Breast epithelium (tissue), 3 donors: ENCODE measurements around the gene CNTNAP1.

ENCODE experiments used
- POLR2A ChIP-seq: fragments of 450-650 bp; IDR thresholded peaks from one replicate; pipeline ENCODE4 v1.6.1; 2016; ENCODE audit warnings: antibody characterized with exemption, mild to moderate bottlenecking, moderate library complexity
- TF ChIP-seq, protein P1 (sequence below), 3 donors: fragments of 450-650 bp; IDR thresholded peaks; one replicate each; pipeline ENCODE4 v1.5.1; 2016 to 2017; ENCODE audit warnings: antibody characterized with exemption in 3 of 3, mild to moderate bottlenecking in 3 of 3, moderate library complexity in 3 of 3

DNA sequence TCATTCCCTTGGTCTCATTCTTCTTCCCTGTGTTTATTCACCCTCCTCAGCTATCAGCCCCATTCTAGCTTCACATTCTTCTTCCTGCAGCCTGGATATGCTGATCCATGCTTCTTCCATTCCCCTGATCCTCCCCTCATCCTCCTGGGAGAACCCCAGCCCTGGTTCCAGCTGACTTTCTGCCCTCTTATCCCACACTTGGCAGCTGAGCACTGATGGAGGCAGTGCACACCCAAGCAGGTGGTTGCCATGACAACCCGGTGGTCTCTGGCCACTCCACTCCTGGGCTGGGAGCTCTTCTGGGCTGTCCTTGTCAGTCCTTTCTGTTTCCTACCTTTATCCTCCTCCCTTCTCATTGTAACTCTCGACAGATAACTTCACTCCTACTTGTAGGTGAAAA, 40.0 kb upstream of the CNTNAP1 start:
- TF ChIP-seq, protein P1, sequence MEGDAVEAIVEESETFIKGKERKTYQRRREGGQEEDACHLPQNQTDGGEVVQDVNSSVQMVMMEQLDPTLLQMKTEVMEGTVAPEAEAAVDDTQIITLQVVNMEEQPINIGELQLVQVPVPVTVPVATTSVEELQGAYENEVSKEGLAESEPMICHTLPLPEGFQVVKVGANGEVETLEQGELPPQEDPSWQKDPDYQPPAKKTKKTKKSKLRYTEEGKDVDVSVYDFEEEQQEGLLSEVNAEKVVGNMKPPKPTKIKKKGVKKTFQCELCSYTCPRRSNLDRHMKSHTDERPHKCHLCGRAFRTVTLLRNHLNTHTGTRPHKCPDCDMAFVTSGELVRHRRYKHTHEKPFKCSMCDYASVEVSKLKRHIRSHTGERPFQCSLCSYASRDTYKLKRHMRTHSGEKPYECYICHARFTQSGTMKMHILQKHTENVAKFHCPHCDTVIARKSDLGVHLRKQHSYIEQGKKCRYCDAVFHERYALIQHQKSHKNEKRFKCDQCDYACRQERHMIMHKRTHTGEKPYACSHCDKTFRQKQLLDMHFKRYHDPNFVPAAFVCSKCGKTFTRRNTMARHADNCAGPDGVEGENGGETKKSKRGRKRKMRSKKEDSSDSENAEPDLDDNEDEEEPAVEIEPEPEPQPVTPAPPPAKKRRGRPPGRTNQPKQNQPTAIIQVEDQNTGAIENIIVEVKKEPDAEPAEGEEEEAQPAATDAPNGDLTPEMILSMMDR (IDR thresholded peaks at IDR 0.05) = no peak
- no peak for TF ChIP-seq POLR2A
